Activated naive CD4-positive, alpha-beta T cell treated with anti-CD3 and anti-CD28 coated beads for 36 hours (primary cell): ENCODE measurements around the gene NKX2-8. TPM values are rescaled to one million over a fixed set of nuclear protein-coding genes. Genes with fewer than 3 reads are reported as not detected.
"Not testable (repeated sequence)": the region's sequence is repeated elsewhere in the genome, so short reads cannot be mapped to it uniquely, and the experiment has no call there.

ENCODE experiments used
- CTCF ChIA-PET: fragments of 350-600 bp; sonication (Branson Sonifier 250); formaldehyde crosslinking; loops from one replicate; lab custom pipeline; 2021; ENCODE audit warnings: antibody characterized with exemption; lab: Charles Lee
- DNase-seq: peaks from one replicate; pipeline ENCODE4 v3.0.0-alpha.2; 2020
- H3K27ac Mint-ChIP-seq: one replicate; pipeline ENCODE4 v1.8.0; 2021; ENCODE audit warnings: mild to moderate bottlenecking, mixed read lengths
- H3K27me3 Mint-ChIP-seq: one replicate; pipeline ENCODE4 v1.8.0; 2021; ENCODE audit warnings: low read depth, mixed read lengths
- H3K36me3 Mint-ChIP-seq: one replicate; pipeline ENCODE4 v1.8.0; 2021; ENCODE audit warnings: low read depth, mixed read lengths
- H3K4me1 Mint-ChIP-seq: one replicate; pipeline ENCODE4 v1.8.0; 2021; ENCODE audit warnings: low read depth, mixed read lengths
- H3K4me3 Mint-ChIP-seq: one replicate; pipeline ENCODE4 v1.8.0; 2021; ENCODE audit warnings: mild to moderate bottlenecking, moderate library complexity, mixed read lengths
- H3K9me3 Mint-ChIP-seq: one replicate; pipeline ENCODE4 v1.8.0; 2021; ENCODE audit warnings: mixed read lengths
- intact Hi-C: fragments of 100-400 bp; cut with micrococcal nuclease; formaldehyde crosslinking; loops from one replicate; pipeline ENCODE4 v1.15.1; 2023
- total RNA-seq, 2 experiments: library from RNA; stranded (reverse); gene quantifications; one replicate each; pipeline ENCODE4 v1.2.3, GENCODE V29; 2021

The NKX2-8 gene
- total RNA-seq, 2 experiments from 2014 or later, result not detected

DNA sequence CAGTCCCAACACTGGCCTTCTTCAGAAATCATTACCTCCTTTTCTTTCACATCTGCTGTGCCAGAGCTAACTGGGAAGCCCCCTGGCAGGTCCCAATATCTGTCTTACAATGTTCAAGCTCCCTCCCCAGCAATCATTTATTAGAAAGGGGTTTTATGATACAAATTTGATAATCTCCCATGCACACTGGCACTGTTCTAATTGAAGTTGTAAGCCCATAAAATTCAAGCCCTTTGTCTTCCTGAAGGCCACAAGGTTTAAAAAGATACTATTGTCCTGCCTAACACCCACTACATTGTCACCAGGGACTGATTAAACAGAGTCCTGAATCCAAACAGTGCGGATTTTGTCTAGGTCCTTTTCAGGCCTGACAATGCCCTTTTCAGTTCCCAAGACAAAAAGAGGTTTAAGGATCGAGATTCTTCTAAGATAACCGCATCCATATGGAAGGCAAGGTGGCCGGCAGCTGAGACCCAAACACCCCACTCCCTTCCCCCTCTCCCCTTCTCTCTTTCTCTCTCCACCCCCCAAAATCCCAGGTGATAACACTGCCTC lies 3.3 kb downstream of the NKX2-8 start:
- no peaks in the 10 kb centered on the region for H3K36me3 Mint-ChIP-seq
- no peak overlapping the region for H3K27ac Mint-ChIP-seq
- intact Hi-C loops, result no loop called here
- no peak overlapping the region for H3K4me3 Mint-ChIP-seq
- H3K27me3 Mint-ChIP-seq, result peaks cover 52% of the 10 kb centered on the region
- no peaks in the 10 kb centered on the region for H3K9me3 Mint-ChIP-seq
- H3K4me1 Mint-ChIP-seq, result peaks cover 2% of the 10 kb centered on the region
- no peak for DNase-seq
- CTCF ChIA-PET, result no interaction called here

DNA sequence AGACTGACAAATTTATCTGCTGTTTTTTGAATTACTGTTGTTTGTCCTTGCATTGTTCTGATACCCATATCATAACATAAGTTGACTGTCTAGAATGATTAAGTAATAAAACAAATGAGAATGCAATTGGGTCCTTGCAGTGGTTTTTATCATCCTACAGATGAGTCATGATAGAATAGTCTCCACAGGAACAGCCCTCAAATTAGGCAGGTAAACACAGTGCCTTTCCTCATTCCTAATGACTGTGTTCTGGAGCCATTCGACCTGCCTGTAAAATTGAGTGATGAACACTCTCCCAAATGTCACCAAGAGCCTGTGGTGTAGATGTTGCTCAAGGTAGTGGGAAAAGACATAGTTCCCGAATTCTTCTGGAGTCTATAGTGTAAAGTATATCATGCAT lies 12.3 kb downstream of the NKX2-8 start:
- CTCF ChIA-PET, result no interaction called here
- intact Hi-C loops, result no loop called here
- Mint-ChIP-seq H3K36me3 (no peaks in the 10 kb centered on the region), H3K4me1 (no peaks in the 10 kb centered on the region), H3K9me3 (peaks cover 2% of the 10 kb centered on the region), H3K27me3 (peaks cover 15% of the 10 kb centered on the region), H3K27ac (no peak overlapping the region), H3K4me3 (no peak overlapping the region)
- DNase-seq, result no peak

GRCh38 chr14:36556811-36557433 lies 25.5 kb downstream of the NKX2-8 start:
- Mint-ChIP-seq H3K36me3 (no peaks in the 10 kb centered on the region), H3K4me1 (no peaks in the 10 kb centered on the region), H3K27ac (no peak overlapping the region), H3K27me3 (peaks cover 17% of the 10 kb centered on the region), H3K9me3 (no peaks in the 10 kb centered on the region), H3K4me3 (no peak overlapping the region)
- DNase-seq, result peak; percentile 55
- intact Hi-C loops, result loop anchor here (1.0 to 10.0 kb wide), 4 partner anchors 183 to 674 kb away; no protein-coding TSS in a partner anchor
- CTCF ChIA-PET, result interaction anchor here (1.3 to 4.9 kb wide), 6 partner anchors 8 to 487 kb away, joined by 4 to 34 read pairs (median 18); no protein-coding TSS in a partner anchor

DNA sequence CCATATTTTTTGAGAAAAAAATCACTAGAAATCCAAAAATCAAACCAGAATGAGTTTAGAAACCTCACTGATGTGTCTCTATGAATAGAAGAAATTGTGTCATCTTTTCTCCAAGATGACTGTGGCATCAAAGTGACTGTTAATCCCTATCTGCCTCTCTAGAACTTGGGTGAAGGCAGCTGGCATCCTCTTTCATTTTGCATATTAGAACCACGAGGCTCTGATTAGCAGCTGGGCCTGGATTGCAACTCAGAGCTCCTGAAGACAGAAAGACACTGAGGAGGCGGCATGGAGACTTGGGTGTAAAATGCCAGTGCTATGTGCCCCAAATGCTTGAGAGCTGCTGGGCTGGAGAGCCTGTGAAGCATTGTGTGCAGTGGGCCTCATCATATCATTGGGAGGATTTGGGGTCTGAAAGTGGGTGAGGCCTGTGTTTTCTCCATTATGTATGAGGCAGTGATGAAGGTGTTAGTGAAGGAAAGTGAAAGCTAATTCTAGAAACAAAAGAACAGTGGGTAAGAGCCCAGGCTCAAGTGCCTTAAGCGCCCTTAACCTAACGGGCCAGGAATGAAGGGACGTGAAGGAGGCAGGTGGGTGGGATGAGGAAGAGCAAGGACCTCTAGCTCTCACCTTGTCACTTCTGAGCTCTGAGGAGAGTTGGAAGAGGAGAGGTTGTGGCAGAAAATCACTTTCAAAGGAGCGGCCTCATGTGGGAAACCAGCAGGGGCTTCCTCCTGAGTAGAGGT lies 26.2 kb downstream of the NKX2-8 start:
- Mint-ChIP-seq H3K36me3 (no peaks in the 10 kb centered on the region), H3K4me3 (no peak overlapping the region), H3K9me3 (no peaks in the 10 kb centered on the region), H3K27me3 (peaks cover 13% of the 10 kb centered on the region), H3K27ac (no peak overlapping the region), H3K4me1 (no peaks in the 10 kb centered on the region)
- no peak for DNase-seq
- CTCF ChIA-PET, result interaction anchor here (0.5 to 4.9 kb wide), 10 partner anchors 9 to 627 kb away, joined by 3 to 34 read pairs (median 4); no protein-coding TSS in a partner anchor
- intact Hi-C loops, result loop anchor here (1.0 to 10.0 kb wide), 3 partner anchors 182 to 673 kb away; no protein-coding TSS in a partner anchor

DNA sequence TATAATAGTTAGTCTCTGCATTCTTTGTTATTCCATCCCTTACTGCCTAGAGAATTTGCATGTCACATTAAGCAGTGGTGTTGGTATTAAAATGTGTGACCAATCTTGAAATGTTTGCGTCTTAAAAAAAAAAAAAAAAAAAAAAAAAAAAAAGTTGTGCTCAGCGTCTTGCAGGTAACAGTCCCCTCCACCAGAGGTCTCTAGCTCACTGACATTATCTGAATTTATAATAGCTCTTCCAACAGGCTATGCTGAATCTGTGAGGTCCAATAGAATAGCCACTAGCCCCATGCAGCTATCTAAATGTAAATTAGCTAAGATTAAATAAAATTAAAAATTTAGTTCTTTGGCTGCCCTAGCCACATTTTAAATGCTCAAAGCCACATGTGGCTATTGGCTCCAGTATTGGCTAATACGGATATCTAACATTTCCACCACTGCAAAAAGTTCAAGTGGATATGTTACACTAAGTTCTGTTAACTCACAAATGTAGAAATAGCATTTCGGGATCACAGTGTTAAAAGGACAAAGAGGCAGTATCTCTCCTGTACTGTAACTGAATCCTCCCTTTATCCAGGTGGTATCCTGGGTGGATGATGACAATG lies 28.7 kb downstream of the NKX2-8 start:
- no peaks in the 10 kb centered on the region for H3K9me3 Mint-ChIP-seq
- no peak overlapping the region for H3K27ac Mint-ChIP-seq

DNA sequence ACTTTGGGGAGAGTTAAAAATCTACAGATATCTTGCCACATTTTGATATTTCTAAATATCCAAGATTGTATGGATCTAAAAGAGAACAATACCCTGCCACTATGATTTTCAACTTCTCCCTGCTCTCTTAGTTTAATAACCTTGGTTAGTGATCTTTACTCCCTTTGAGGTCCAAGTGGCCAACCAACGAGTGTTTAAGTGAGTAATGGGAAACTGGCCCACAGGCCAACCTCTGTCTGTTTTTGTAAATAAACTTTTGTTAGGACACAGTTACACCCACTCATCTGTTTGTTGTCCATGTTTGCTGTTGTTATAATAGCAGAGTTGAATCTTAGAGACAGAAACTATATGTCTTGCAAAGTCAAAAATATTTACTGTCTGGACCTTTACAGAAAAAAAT lies 31.5 kb downstream of the NKX2-8 start:
- Mint-ChIP-seq H3K4me3 (no peak overlapping the region), H3K36me3 (no peaks in the 10 kb centered on the region), H3K27ac (no peak overlapping the region), H3K27me3 (peaks cover 4% of the 10 kb centered on the region), H3K4me1 (no peaks in the 10 kb centered on the region), H3K9me3 (no peaks in the 10 kb centered on the region)
- no peak for DNase-seq
- CTCF ChIA-PET, result no interaction called here
- intact Hi-C loops, result loop anchor here (10.0 kb wide), 1 partner anchor 306 kb away; no protein-coding TSS in a partner anchor

More for the DNA sequence above, 28.7 kb downstream of the NKX2-8 start:
- Mint-ChIP-seq H3K4me1 (no peaks in the 10 kb centered on the region), H3K36me3 (no peaks in the 10 kb centered on the region), H3K4me3 (no peak overlapping the region), H3K27me3 (peaks cover 1% of the 10 kb centered on the region)
- CTCF ChIA-PET, result interaction anchor here (0.6 to 4.9 kb wide), 32 partner anchors 11 to 1848 kb away, joined by 3 to 41 read pairs (median 4); no protein-coding TSS in a partner anchor
- peak; percentile 21 for DNase-seq
- intact Hi-C loops, result loop anchor here (1.0 to 10.0 kb wide), 4 partner anchors 52 to 597 kb away; no protein-coding TSS in a partner anchor

DNA sequence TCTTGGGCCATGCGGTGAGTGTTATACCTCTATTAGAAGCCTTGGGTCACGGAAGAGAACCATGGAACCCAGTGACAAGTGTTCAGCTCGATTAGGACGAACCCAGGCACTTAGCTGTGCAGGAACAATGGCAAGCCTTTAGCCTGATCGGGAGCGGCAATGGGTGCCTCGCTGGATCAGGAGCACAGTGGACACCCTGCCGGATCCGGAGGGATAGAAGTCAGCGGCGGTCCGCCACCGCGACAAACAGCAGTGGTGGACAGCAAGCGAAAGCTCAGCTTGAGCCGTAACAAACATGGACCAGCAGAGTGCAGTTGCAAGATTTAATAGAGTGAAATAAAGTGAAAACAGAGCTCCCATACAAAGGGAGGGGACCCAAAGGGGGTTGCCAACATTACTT lies 38.1 kb downstream of the NKX2-8 start:
- not testable (repeated sequence) for H3K4me3 Mint-ChIP-seq
- peaks cover 22% of the 10 kb centered on the region for H3K27me3 Mint-ChIP-seq

GRCh38 chr14:36538051-36538450 lies 44.4 kb downstream of the NKX2-8 start:
- peaks cover 2% of the 10 kb centered on the region for H3K9me3 Mint-ChIP-seq
- H3K27ac Mint-ChIP-seq, result no peak overlapping the region
- peaks cover 2% of the 10 kb centered on the region for H3K36me3 Mint-ChIP-seq
- intact Hi-C loops, result no loop called here
- no peak overlapping the region for H3K4me3 Mint-ChIP-seq
- peaks cover 26% of the 10 kb centered on the region for H3K27me3 Mint-ChIP-seq
- H3K4me1 Mint-ChIP-seq, result no peaks in the 10 kb centered on the region
- CTCF ChIA-PET, result interaction anchor here (1.1 to 2.9 kb wide), 3 partner anchors 13 to 17 kb away, joined by 3 to 11 read pairs (median 4); no protein-coding TSS in a partner anchor
- no peak for DNase-seq

More for the DNA sequence above, 38.1 kb downstream of the NKX2-8 start:
- H3K4me1 Mint-ChIP-seq, intact Hi-C loops, H3K9me3 Mint-ChIP-seq, H3K36me3 Mint-ChIP-seq, H3K27ac Mint-ChIP-seq, CTCF ChIA-PET, DNase-seq: not testable (repeated sequence)

Other genes with a start within 250 kb of the NKX2-8 start
- gene NKX2-1, start 62.4 kb downstream of the NKX2-8 start, total RNA-seq, result not detected
- gene PAX9, start 79.2 kb upstream of the NKX2-8 start, total RNA-seq, result not detected